ENCODE measurements around the gene ARSG. TPM values are rescaled to one million over a fixed set of nuclear protein-coding genes. Genes with fewer than 3 reads are reported as not detected.

Gene ARSG
- total RNA-seq, 1 donor from 2014 or later = 19.5 TPM

GRCh38 chr17:68394608-68395331 is 103.5 kb downstream of the ARSG start:
- Histone ChIP-seq H3K4me1 (peaks cover 3% of the 10 kb centered on the region), H3K36me3 (no peaks in the 10 kb centered on the region), H3K27me3 (no peaks in the 10 kb centered on the region), H3K4me3 (no peak overlapping the region), H3K9ac (no peak overlapping the region), H3K79me2 (ENCODE audit: low read depth) (no peaks in the 10 kb centered on the region), H3K4me2 (no peak overlapping the region), H3K27ac (no peak overlapping the region), H3F3A (ENCODE audit: low read depth) (peaks cover 4% of the 10 kb centered on the region), H4K20me1 (ENCODE audit: low read depth) (no peaks in the 10 kb centered on the region), H2AFZ (replicated peaks) (no peak overlapping the region), H3K9me3 (ENCODE audit: low read depth) (no peaks in the 10 kb centered on the region)
- Mint-ChIP-seq H3K4me1 (peaks cover 12% of the 10 kb centered on the region), H3K27ac (no peak overlapping the region), H3K36me3 (peaks cover 7% of the 10 kb centered on the region), H3K27me3 (ENCODE audit: insufficient read depth, low read depth) (peaks cover 4% of the 10 kb centered on the region), H3K4me3 (no peak overlapping the region), H3K9me3 (no peaks in the 10 kb centered on the region)
- no peak for TF ChIP-seq CTCF (IDR thresholded peaks at IDR 0.05)
- TF ChIP-seq EZH2phosphoT487 (IDR thresholded peaks at IDR 0.05) = no peak
- no peak for TF ChIP-seq EZH2 (IDR thresholded peaks at IDR 0.05)
- DNase-seq (ENCODE audit: low spot score) = no peak

GRCh38 chr17:68396226-68397107 is 105.2 kb downstream of the ARSG start:
- H4K20me1 ChIP-seq (ENCODE audit: low read depth) = no peaks in the 10 kb centered on the region
- Mint-ChIP-seq H3K4me3 (no peak overlapping the region), H3K27me3 (ENCODE audit: insufficient read depth, low read depth) (peaks cover 4% of the 10 kb centered on the region), H3K27ac (no peak overlapping the region), H3K9me3 (no peaks in the 10 kb centered on the region), H3K4me1 (peaks cover 17% of the 10 kb centered on the region), H3K36me3 (peaks cover 7% of the 10 kb centered on the region)
- H3F3A ChIP-seq (ENCODE audit: low read depth) = peaks cover 4% of the 10 kb centered on the region
- H3K27ac ChIP-seq = no peak overlapping the region
- no peaks in the 10 kb centered on the region for H3K36me3 ChIP-seq
- no peak for DNase-seq (ENCODE audit: low spot score)
- H3K79me2 ChIP-seq (ENCODE audit: low read depth) = no peaks in the 10 kb centered on the region
- no peak for TF ChIP-seq CTCF (IDR thresholded peaks at IDR 0.05)
- TF ChIP-seq EZH2 (IDR thresholded peaks at IDR 0.05) = no peak
- no peak for TF ChIP-seq EZH2phosphoT487 (IDR thresholded peaks at IDR 0.05)
- H3K27me3 ChIP-seq = no peaks in the 10 kb centered on the region
- peaks cover 4% of the 10 kb centered on the region for H3K4me1 ChIP-seq
- H3K4me2 ChIP-seq = no peak overlapping the region
- no peak overlapping the region for H3K4me3 ChIP-seq
- H2AFZ ChIP-seq (replicated peaks) = no peak overlapping the region
- no peak overlapping the region for H3K9ac ChIP-seq
- no peaks in the 10 kb centered on the region for H3K9me3 ChIP-seq (ENCODE audit: low read depth)

GRCh38 chr17:68397108-68397536 is 105.8 kb downstream of the ARSG start:
- H3K27ac Mint-ChIP-seq = no peak overlapping the region

More at GRCh38 chr17:68397108-68397536, 105.8 kb downstream of the ARSG start:
- no peak for DNase-seq (ENCODE audit: low spot score)
- Histone ChIP-seq H2AFZ (replicated peaks) (no peak overlapping the region), H3K9me3 (ENCODE audit: low read depth) (no peaks in the 10 kb centered on the region), H3K27me3 (no peaks in the 10 kb centered on the region), H4K20me1 (ENCODE audit: low read depth) (no peaks in the 10 kb centered on the region), H3K4me2 (no peak overlapping the region), H3K27ac (no peak overlapping the region), H3K4me1 (peaks cover 4% of the 10 kb centered on the region), H3K79me2 (ENCODE audit: low read depth) (no peaks in the 10 kb centered on the region), H3K4me3 (no peak overlapping the region), H3F3A (ENCODE audit: low read depth) (peaks cover 4% of the 10 kb centered on the region), H3K9ac (no peak overlapping the region), H3K36me3 (no peaks in the 10 kb centered on the region)
- no peak overlapping the region for H3K4me3 Mint-ChIP-seq
- peaks cover 17% of the 10 kb centered on the region for H3K4me1 Mint-ChIP-seq
- H3K9me3 Mint-ChIP-seq = no peaks in the 10 kb centered on the region
- peaks cover 4% of the 10 kb centered on the region for H3K27me3 Mint-ChIP-seq (ENCODE audit: insufficient read depth, low read depth)
- TF ChIP-seq EZH2phosphoT487 (IDR thresholded peaks at IDR 0.05) = no peak
- no peak for TF ChIP-seq CTCF (IDR thresholded peaks at IDR 0.05)
- no peak for TF ChIP-seq EZH2 (IDR thresholded peaks at IDR 0.05)
- H3K36me3 Mint-ChIP-seq = peaks cover 7% of the 10 kb centered on the region
